GM18907 (cell line): Measurements from ENCODE around the gene CC2D2B.
A peak's percentile ranks its signal among the peaks of the same experiment; 100 is the strongest.
"Not testable (repeated sequence)": the region's sequence is repeated elsewhere in the genome, so short reads cannot be mapped to it uniquely, and the experiment has no call there.

Source experiments
- ATAC-seq: cut with Tn5 transposase; IDR thresholded peaks from one replicate; pipeline ENCODE4 v1.9.1; 2021; ENCODE audit warnings: mild to moderate bottlenecking, moderate library complexity; ENCODE audit not compliant: unreplicated experiment

CC2D2B gene, protein sequence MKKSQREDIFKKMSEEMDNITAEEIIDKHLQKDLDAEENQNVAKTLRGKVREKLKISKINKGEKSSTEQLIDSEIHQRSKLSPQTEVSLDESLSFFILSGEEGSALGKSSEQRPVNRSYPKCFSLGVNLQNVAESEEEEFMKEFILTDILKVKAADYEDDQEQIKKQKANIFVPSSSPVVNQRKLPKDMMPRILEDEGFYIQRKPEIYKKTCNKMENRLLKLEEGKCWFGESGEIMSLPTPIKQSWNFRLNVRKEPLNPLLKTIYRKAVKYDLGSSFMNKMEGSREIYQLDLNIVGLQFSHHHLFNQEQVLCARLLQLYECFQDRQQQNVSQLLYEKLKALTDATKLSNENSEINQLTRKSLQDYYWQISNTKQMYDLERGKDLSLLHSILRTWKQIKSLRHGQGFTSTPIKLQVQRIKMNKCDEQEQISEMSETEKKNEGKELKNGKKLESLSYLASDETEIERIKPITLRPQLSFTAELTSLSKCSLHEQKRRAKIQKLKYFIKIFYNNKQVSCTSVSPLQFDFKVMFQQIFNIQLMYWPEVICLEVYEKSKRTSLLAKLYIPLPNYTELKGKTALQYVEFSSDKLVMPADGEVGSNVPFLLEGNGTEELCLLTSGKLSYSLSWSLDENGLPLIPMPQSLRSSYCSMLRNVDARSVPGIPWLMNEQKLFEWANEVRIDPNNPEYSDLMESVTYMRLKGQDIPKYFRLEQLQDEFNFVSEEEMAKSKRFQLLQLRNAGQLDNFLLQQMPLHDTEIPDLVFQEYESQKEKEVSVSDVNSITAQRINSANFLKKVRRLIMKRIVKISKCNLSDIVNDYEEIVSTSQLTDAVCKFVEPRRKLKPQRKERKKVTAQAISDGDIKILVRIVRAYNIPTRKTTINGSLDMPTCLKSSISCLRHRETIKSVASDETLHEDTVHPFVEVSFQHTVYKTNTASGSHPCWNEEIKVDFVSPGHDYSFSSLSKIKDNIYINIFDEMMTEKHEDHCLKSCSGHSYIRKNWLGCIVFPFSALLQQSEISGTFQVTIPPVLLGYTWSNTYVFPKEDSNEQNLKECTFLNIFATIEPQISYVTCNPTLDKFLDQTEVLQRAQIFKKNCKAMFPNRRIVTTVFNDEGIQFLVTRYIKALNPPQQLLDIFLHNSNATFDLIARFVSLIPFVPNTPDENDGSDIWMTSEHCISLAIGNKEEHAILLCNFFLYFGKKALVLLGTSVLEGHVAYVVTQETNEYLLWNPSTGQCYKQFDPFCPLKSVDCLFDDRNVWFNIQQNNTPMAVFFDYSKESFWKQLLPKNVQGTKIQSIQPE (N-terminal part only)

DNA sequence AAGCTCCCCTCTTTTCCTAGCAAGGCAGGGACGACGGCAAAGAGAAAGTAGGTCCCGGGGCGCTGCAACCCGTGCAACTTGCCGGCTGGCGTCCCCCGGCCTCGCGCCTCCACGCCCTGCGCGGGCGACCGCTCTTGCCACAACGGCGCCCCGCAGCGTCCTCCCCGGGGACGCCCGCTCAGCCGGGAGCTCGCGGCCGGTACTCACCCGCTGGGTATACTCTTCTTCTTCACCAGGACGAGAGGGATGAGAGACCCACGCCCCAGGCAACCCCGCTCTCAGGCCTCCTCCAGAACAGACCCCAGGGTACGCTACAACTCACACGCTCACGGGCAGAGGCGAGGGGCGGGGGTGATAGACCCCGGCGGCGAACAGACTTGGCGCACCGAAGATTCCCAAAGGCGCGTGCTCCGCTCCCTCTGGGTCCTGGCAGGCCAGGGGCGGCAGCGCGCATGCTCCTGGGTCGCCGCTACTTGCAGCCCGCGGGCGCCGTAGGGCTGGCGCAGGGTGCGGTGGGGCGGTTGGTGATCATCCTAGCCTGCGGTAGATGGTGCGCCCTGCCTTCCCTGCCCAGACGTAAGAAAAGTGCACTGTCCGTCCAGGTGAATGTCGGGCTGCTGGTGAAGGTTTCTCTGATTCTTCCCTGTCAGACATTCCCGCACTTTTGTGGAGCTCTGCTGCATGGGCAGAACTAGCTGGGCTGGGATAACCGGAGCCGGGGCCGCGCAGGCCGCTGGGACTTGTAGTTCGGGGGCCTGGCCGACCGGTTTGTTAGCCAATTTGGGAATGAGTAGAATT is at the start of gene CC2D2B:
Gene CC2D2B, plus strand, starts transcription at position 520 of the 798 bp plus-strand sequence. CDS start 3,349 bp downstream, outside the sequence.
- peak; percentile 89 for ATAC-seq

GRCh38 chr10:95860166-95860940 is 47.4 kb upstream of the CC2D2B start:
- ATAC-seq = no peak

DNA sequence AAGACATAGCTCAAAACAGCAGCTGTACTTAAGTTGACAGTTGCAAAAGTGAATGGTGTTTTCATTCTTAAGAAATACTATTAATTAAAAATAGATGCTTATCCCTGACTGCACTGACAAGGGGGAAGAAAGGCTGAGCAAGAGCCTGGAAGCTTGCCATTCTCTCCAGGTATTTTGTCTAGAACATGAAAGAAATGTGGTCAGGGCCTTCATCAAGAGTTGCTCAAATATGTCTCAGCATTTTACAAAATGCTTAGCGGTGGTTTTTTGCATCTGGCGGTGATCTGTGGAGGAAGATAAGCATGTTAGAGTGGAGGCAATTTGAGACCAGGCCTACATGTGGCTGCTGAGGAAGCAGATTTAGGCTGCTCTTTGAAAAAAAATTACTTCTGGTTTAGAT is 46.4 kb upstream of the CC2D2B start:
- no peak for ATAC-seq

- ATAC-seq = peak; percentile 83
These were observed 42.6 kb upstream of the CC2D2B start for GRCh38 chr10:95864906-95865813.

GRCh38 chr10:95865814-95866466 is 41.8 kb upstream of the CC2D2B start:
- no peak for ATAC-seq

DNA sequence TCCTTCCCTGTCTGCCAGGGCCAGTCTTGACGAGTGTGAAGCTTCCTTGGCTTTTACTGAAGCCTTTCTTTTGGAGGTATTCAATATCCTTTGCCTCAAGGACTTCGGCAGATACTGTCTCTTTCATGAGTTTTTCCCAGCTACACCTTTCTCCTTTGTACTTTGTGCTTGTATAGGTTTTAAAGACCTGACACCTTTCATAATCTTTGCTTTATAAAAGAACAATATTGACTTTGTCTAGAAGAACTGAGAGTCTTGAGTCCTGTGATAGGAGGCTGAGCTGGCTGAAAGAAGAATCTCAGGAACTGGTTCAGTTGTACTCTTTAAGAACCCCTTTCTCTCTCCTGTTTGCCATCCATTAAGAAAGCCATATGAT is 41.3 kb upstream of the CC2D2B start:
- no peak for ATAC-seq

DNA sequence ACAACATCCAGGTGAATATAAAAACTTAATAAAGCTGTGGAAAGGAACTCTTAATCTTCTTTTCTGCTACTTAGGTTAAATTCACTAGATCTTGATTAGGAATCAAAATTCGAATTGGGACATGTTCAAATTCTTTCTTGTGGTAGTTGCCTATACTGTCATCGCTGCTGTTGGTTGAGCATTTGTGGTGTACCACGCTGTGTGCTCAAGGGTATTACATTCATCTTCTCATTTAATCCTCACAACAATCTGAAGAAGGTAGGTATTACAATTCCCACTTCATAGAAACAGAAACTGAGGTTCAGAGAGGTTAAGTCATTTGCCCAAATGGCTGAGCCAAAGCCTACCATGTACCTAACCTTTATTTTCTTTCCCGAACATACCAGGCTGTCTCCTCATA is 39.9 kb upstream of the CC2D2B start:
- ATAC-seq = no peak

GRCh38 chr10:95872158-95872711 is 35.5 kb upstream of the CC2D2B start:
- no peak for ATAC-seq

- ATAC-seq = no peak
These were observed 34.6 kb upstream of the CC2D2B start for GRCh38 chr10:95873139-95873538.

- no peak for ATAC-seq
These were observed 34.1 kb upstream of the CC2D2B start for GRCh38 chr10:95873651-95874050.

GRCh38 chr10:95874783-95875182 is 33.0 kb upstream of the CC2D2B start:
- ATAC-seq = not testable (repeated sequence)

DNA sequence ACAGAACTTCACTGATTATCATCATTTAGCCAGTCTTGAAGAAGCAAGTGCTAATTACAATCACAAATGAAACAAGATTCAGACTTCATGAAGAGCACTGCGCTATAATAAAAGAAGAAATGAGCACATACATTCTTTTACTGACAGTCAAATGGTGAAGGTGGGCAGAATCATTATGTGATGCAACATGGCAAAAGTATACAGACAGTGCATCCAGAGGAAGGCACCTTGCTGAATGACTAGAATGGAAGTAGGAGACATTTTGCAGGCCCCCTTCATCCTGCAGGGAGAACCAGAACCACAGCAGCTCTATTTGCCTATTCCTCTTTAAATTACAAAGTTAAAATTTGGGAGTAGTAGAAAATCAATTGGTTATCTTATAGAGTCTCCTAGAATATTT is 31.0 kb upstream of the CC2D2B start:
- no peak for ATAC-seq

DNA sequence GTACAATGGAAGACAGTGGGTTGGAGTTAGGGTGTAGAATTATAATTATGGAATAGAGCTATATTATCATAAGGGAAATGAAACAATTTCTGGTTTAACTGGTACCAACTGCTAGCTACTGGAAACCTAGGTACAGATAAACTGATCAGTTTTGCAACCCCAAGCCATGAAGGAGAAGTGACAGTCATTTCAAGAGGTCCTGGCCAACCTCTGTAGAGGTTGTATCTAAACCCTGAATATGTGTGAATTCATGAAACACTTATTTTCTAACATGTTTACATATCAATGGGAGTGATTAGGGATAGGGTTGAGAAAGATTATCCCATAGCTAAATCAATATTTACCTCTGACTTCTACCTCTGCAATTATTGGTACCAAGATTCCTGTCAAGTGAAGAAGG is 29.9 kb upstream of the CC2D2B start:
- ATAC-seq = no peak

DNA sequence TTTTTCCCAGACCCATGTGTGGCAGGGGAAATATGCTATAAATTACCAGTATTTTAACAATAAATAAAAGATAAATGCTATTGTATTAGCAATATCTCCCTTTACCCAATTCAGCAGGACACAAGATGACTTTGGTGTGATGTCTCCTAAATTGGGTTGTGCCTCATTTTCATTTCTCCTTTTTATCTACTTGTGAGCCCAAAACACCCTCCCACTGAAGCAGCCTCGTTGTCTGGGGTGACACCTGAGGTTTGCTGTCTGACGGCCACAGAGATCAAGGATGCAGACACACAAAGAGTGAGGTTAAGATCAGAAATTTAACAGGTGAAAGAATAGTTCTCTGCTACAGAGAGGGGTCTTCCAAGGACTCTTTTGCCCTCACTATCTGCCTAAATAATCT is 27.1 kb upstream of the CC2D2B start:
- no peak for ATAC-seq

DNA sequence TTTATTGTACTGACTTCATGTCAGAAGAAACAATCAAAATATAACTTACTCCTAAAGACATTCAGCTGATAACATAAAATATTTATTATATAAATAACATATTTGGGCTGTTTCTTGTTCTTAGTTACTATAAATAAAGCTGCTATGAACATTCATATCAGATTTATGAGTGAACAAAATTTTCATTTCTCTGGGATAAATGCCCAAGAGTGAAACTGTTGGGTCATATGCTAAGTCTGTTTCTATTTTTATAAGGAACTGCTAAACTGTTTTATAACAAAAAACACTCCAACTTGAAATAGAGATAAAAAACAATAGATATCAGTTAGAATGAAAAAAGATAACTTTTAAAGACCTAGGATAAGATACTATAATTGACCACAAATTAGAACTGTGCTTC is 26.5 kb upstream of the CC2D2B start:
- ATAC-seq = no peak

GRCh38 chr10:95889830-95890229 is 17.9 kb upstream of the CC2D2B start:
- no peak for ATAC-seq

- no peak for ATAC-seq
These were observed 11.5 kb upstream of the CC2D2B start for GRCh38 chr10:95896071-95896850.
